K562 (cell line): Measurements from ENCODE around the gene ADAM8. TPM values are rescaled to one million over a fixed set of nuclear protein-coding genes. Genes with fewer than 3 reads are reported as not detected.

ENCODE experiments used
- ATAC-seq: fragments of 200-7000 bp; cut with Tn5 transposase; 3 replicates; pipeline ENCODE4 v1.9.1; 2020; ENCODE audit warnings: moderate library complexity
- BruUV-seq: library from RNA; stranded (reverse); fragments of 400-500 nt; replicated peaks from 2 replicates; lab custom pipeline; 2021; lab: Mats Ljungman, UMichigan
- CTCF ChIA-PET: fragments of 300-600 bp; formaldehyde crosslinking; extraction: SDS; loops from one replicate; lab custom pipeline; 2021; ENCODE audit warnings: low intra/inter-chr PET ratio; lab: Yijun Ruan, JAX
- POLR2A ChIA-PET: fragments of 300-600, 350-650 bp; sonication (Branson Sonifier 250); formaldehyde crosslinking; extraction: SDS; loops from one replicate; lab custom pipeline; 2021; ENCODE audit warnings: antibody characterized with exemption, inconsistent platforms; lab: Yijun Ruan, JAX
- DNase-seq, 4 experiments: peaks; one replicate each; pipeline versions ENCODE4 v3.0.0 to v3.0.0-alpha.2; 2011 to 2018; ENCODE audit warnings: low spot score in 3 of 4, mixed read lengths in 3 of 4; ENCODE audit errors: extremely low read depth in 1 of 4
- FAIRE-seq: peaks from 2 replicates; lab custom pipeline; 2011; peaks lifted over from hg19 to GRCh38; lab: Jason Lieb, UNC
- H2AFZ ChIP-seq: 2 replicates; pipeline ENCODE4 v1.6.0; 2011; ENCODE audit warnings: low read depth, low read length, control low read depth, inconsistent platforms
- H3K27ac ChIP-seq: fragments of 200-600 bp; 3 replicates; pipeline ENCODE4 v1.8.0; 2011; ENCODE audit warnings: low read depth, mild to moderate bottlenecking, control low read depth, inconsistent platforms, low read length, moderate library complexity, mixed read lengths; ENCODE audit errors: extremely low read depth
- H3K27me3 ChIP-seq, 2 experiments: fragments of 300-600 bp in 1 of 2; 2 replicates in 1 of 2; 3 replicates in 1 of 2; pipeline versions ENCODE4 v1.6.0 to v1.8.0; 2011; ENCODE audit warnings: inconsistent platforms in 2 of 2, low read length in 2 of 2, mild to moderate bottlenecking in 1 of 2, mixed read lengths in 1 of 2, moderate library complexity in 1 of 2; ENCODE audit not compliant: control insufficient read depth in 2 of 2, insufficient read depth in 2 of 2
- H3K36me3 ChIP-seq: fragments of 300-600 bp; 3 replicates; pipeline ENCODE4 v1.8.0; 2011; ENCODE audit warnings: mild to moderate bottlenecking, low read length, inconsistent platforms; ENCODE audit not compliant: control insufficient read depth, insufficient read depth
- H3K4me1 ChIP-seq, 2 experiments: fragments of 200-600 bp in 1 of 2; replicated peaks in 1 of 2; 2 replicates in 1 of 2; 3 replicates in 1 of 2; pipeline versions ENCODE4 v1.5.1 to v1.8.0; 2011; ENCODE audit warnings: inconsistent platforms in 2 of 2, low read length in 2 of 2, mild to moderate bottlenecking in 1 of 2, mixed read lengths in 1 of 2, moderate library complexity in 1 of 2; ENCODE audit not compliant: control insufficient read depth in 2 of 2, insufficient read depth in 2 of 2
- H3K4me2 ChIP-seq: 2 replicates; pipeline ENCODE4 v1.6.1; 2011; ENCODE audit warnings: low read length, control low read depth, inconsistent platforms, mixed read lengths; ENCODE audit not compliant: insufficient read depth
- H3K4me3 ChIP-seq: fragments of 200-600 bp; sonication (generic), shearing (Covaris generic); 2 replicates; pipeline ENCODE4 v1.5.1; 2016; ENCODE audit warnings: control low read depth, inconsistent platforms
- H3K79me2 ChIP-seq: fragments of 200-600 bp; 3 replicates; pipeline ENCODE4 v1.8.0; 2011; ENCODE audit warnings: low read length, inconsistent platforms; ENCODE audit not compliant: control insufficient read depth, insufficient read depth
- H3K9ac ChIP-seq, 2 experiments: 2 replicates each; pipeline versions ENCODE4 v1.6.0 to v1.6.1; 2011; ENCODE audit warnings: low read depth in 2 of 2, low read length in 2 of 2, control low read depth in 1 of 2, inconsistent platforms in 1 of 2, mild to moderate bottlenecking in 1 of 2, mixed read lengths in 1 of 2; ENCODE audit not compliant: insufficient read depth in 1 of 2
- H3K9me1 ChIP-seq: one replicate; pipeline ENCODE4 v1.6.0; 2011; ENCODE audit warnings: inconsistent platforms, mild to moderate bottlenecking, low read length, moderate library complexity; ENCODE audit not compliant: control insufficient read depth, insufficient read depth
- H3K9me3 ChIP-seq: replicated peaks from 2 replicates; pipeline ENCODE4 v1.5.1; 2011; ENCODE audit warnings: low read depth, low read length, inconsistent platforms; ENCODE audit not compliant: control insufficient read depth, insufficient read depth
- H4K20me1 ChIP-seq: replicated peaks from 2 replicates; pipeline ENCODE4 v1.6.1; 2011; ENCODE audit warnings: low read length, inconsistent platforms, mixed read lengths; ENCODE audit not compliant: control insufficient read depth, insufficient read depth
- BMI1 ChIP-seq: fragments of 150-350 bp; IDR thresholded peaks from 2 replicates; pipeline ENCODE4 v1.6.1; 2014; ENCODE audit warnings: low read length
- CHD1 ChIP-seq: fragments of 200-600 bp; sonication (generic); IDR thresholded peaks from one replicate; pipeline ENCODE4 v1.6.1; 2012; ENCODE audit warnings: mild to moderate bottlenecking, moderate library complexity, low read length, inconsistent platforms
- CREB3 ChIP-seq: fragments of 450-650 bp; conservative IDR thresholded peaks from 2 replicates; pipeline ENCODE4 v1.6.1; 2016; ENCODE audit warnings: missing genetic modification characterization, low read depth, mild to moderate bottlenecking, missing compliant biosample characterization, moderate library complexity
- E2F6 ChIP-seq, 2 experiments: IDR thresholded peaks; 2 replicates each; pipeline ENCODE4 v1.6.1; 2011; ENCODE audit warnings: borderline replicate concordance in 1 of 2, control low read depth in 1 of 2, low read depth in 1 of 2, low read length in 1 of 2, mild to moderate bottlenecking in 1 of 2, mixed read lengths in 1 of 2, moderate library complexity in 1 of 2; ENCODE audit not compliant: insufficient read depth in 1 of 2, insufficient read length in 1 of 2, poor library complexity in 1 of 2, severe bottlenecking in 1 of 2; ENCODE audit errors: extremely low read depth in 1 of 2
- FOSL1 ChIP-seq: fragments of 200-800 bp; sonication (Bioruptor generic); conservative IDR thresholded peaks from 2 replicates; pipeline ENCODE4 v1.6.1; 2016; ENCODE audit warnings: missing genetic modification characterization, missing compliant biosample characterization
- LCOR ChIP-seq: sonication (generic); formaldehyde crosslinking; IDR thresholded peaks from 2 replicates; pipeline ENCODE4 v1.8.0; 2022; ENCODE audit warnings: mild to moderate bottlenecking, missing genetic modification reagents
- MTA2 ChIP-seq: fragments of 450-650 bp; IDR thresholded peaks from 2 replicates; pipeline ENCODE4 v1.6.1; 2016; ENCODE audit warnings: low read depth
- NFYB ChIP-seq: IDR thresholded peaks from 2 replicates; pipeline ENCODE4 v1.6.1; 2011; ENCODE audit warnings: mild to moderate bottlenecking, moderate library complexity; ENCODE audit not compliant: insufficient read length; ENCODE audit errors: extremely low read depth
- PCBP1 ChIP-seq: fragments of 200-400 bp; formaldehyde crosslinking; IDR thresholded peaks from 2 replicates; pipeline ENCODE4 v1.6.1; 2018; ENCODE audit warnings: mild to moderate bottlenecking, low read depth, low read length; ENCODE audit not compliant: poor library complexity, severe bottlenecking
- RBM34 ChIP-seq: fragments of 200-400 bp; formaldehyde crosslinking; IDR thresholded peaks from 2 replicates; pipeline ENCODE4 v1.6.1; 2018; ENCODE audit warnings: low read length, borderline replicate concordance; ENCODE audit not compliant: insufficient read depth
- SPI1 ChIP-seq: IDR thresholded peaks from 2 replicates; pipeline ENCODE4 v1.6.1; 2011; ENCODE audit warnings: low read depth, low read length, control low read depth, borderline replicate concordance
- TCF3 ChIP-seq: sonication (generic); formaldehyde crosslinking; IDR thresholded peaks from 2 replicates; pipeline ENCODE4 v1.4.0; 2020; ENCODE audit warnings: mild to moderate bottlenecking, missing genetic modification reagents
- TCFL5 ChIP-seq: fragments of 250-450 bp; sonication (Bioruptor Pico); conservative IDR thresholded peaks from 2 replicates; pipeline ENCODE4 v1.6.1; 2021; ENCODE audit warnings: mild to moderate bottlenecking, moderate library complexity, matching md5 sums
- THRAP3 ChIP-seq: fragments of 450-650 bp; IDR thresholded peaks from 2 replicates; pipeline ENCODE4 v1.6.1; 2016; ENCODE audit warnings: mild to moderate bottlenecking, inconsistent platforms, borderline replicate concordance
- WHSC1 ChIP-seq: IDR thresholded peaks from one replicate; pipeline ENCODE4 v1.6.1; 2012; ENCODE audit warnings: low read length, control low read depth, inconsistent platforms
- YBX1 ChIP-seq: fragments of 450-650 bp; IDR thresholded peaks from 2 replicates; pipeline ENCODE4 v1.7.1; 2016; ENCODE audit warnings: mild to moderate bottlenecking
- ZFX ChIP-seq: sonication (generic); formaldehyde crosslinking; IDR thresholded peaks from 2 replicates; pipeline ENCODE4 v1.8.0; 2022; ENCODE audit warnings: mild to moderate bottlenecking, missing genetic modification reagents, moderate library complexity
- ZNF134 ChIP-seq: fragments of 250-450 bp; sonication (Bioruptor Pico); conservative IDR thresholded peaks from 2 replicates; pipeline ENCODE4 v1.4.0; 2020
- WGBS: fragments of 100-300 bp; shearing (Covaris generic); methylation state at CpG from one replicate; pipeline ENCODE4 v1.1.6; 2016; ENCODE audit warnings: low coverage, mixed read lengths; ENCODE audit not compliant: insufficient coverage; ENCODE audit errors: missing lambda C conversion rate; 5-methylcytosine and 5-hydroxymethylcytosine counted together
- in situ Hi-C: fragments of 300-500 bp; cut with MboI; formaldehyde crosslinking; loops from 4 replicates; pipeline ENCODE4 v1.15.0; 2018; ENCODE audit warnings: inconsistent platforms, mixed read lengths
- intact Hi-C: fragments of 100-400 bp; cut with micrococcal nuclease; formaldehyde crosslinking; loops from 2 replicates; pipeline ENCODE4 v1.14.2; 2022
- polyA plus RNA-seq, 8 experiments: library from polyadenylated mRNA; depleted of rRNA in 4 of 8; stranded (reverse) in 5 of 8; unstranded in 3 of 8; fragments of >200 nt; fragmentation: Nextera tagmentation in 2 of 8; fragmentation: Illumina TruSeq in 1 of 8; extraction: Ambion mirVana in 2 of 8; extraction: Trizol in 1 of 8; gene quantifications; 2 replicates each; pipeline versions ENCODE4 v1.2.1 to v1.2.3, GENCODE V29; 2011 to 2014; ENCODE audit warnings: inconsistent platforms in 1 of 8, missing spikeins in 1 of 8
- total RNA-seq, 7 experiments: library from RNA; depleted of rRNA in 6 of 7; stranded (reverse); fragments of >200 nt in 6 of 7; fragmentation: Illumina TruSeq in 2 of 7; extraction: Trizol in 2 of 7; gene quantifications; 2 replicates each; pipeline versions ENCODE4 v1.2.1 to v1.2.3, GENCODE V29; 2011 to 2021; ENCODE audit warnings: low replicate concordance in 1 of 7

Gene ADAM8
- total and polyA plus RNA-seq, 9 of the 15 experiments (the other 6 are each of a cell fraction or from before 2014, with no cell fraction given): 0.07 to 7.0 (median 1.1) TPM

GRCh38 chr10:133278577-133279265 lies 2.1 kb upstream of the ADAM8 start (continued):
- TF ChIP-seq TCF3 (peak; percentile 67), LCOR (0 out of 2 replicates have a peak, but pooled peaks have one; percentile 33), BMI1 (no peak), CHD1 (no peak), FOSL1 (peak; percentile 52; the same call in 1 of the 2 replicates)

- peak; percentile 15 for ATAC-seq
- Histone ChIP-seq H3K4me2 (peak overlapping the region; percentile 72), H4K20me1 (no peaks in the 10 kb centered on the region)
- TF ChIP-seq PCBP1 (no peak), E2F6 (IDR thresholded peaks at IDR 0.05; ENCODE audit: borderline replicate concordance in 1 of 2, extremely low read depth in 1 of 2, insufficient read depth in 1 of 2, insufficient read length in 1 of 2, low read depth in 1 of 2, low read length in 1 of 2, poor library complexity in 1 of 2, severe bottlenecking in 1 of 2) (peak in 1 of 2 experiments; percentile 33), THRAP3 (no peak), CREB3 (tag) (no peak), WHSC1 (no peak), ZFX (CRISPR knock-in tag) (peak; percentile 7; the same call in 1 of the 2 replicates), NFYB (no peak), MTA2 (no peak), ZNF134 (CRISPR knock-in tag) (peak; percentile 50; the same call in 1 of the 2 replicates), TCFL5 (no peak), SPI1 (peak; percentile 21; the same call in 1 of the 2 replicates), YBX1 (no peak), RBM34 (no peak)
Measured at GRCh38 chr10:133277993-133278576, 1.4 kb upstream of the ADAM8 start.

More at GRCh38 chr10:133277993-133278576, 1.4 kb upstream of the ADAM8 start:
- intact Hi-C loops (loop anchor here (2.0 kb wide), 1 partner anchor 27 kb away; no protein-coding TSS in a partner anchor), in situ Hi-C loops (no loop called here)
- ChIA-PET CTCF (no interaction called here), POLR2A (interaction anchor here (0.6 to 1.4 kb wide), 8 partner anchors 16 to 61 kb away, joined by 3 to 4 read pairs (median 3); no protein-coding TSS in a partner anchor)
- no peak overlapping the region for H3K4me3 ChIP-seq
- peaks cover 3% of the 10 kb centered on the region for H3K9me1 ChIP-seq
- no peak for FAIRE-seq
- H3K9me3 ChIP-seq: no peaks in the 10 kb centered on the region
- H2AFZ ChIP-seq: 0 out of 2 replicates have a peak overlapping the region, but pooled peaks have one; percentile 40
- peak overlapping the region; percentile 92 for H3K27ac ChIP-seq
- WGBS: 48% methylated on average over 8 of the region's 12 CpGs
- no peaks in the 10 kb centered on the region for H3K79me2 ChIP-seq
- peaks cover 40 to 77% of the 10 kb centered on the region in 2 experiments for H3K4me1 ChIP-seq
- peak overlapping the region; percentile 61 to 77 for H3K9ac ChIP-seq
- no TSS peak for BruUV-seq
- DNase-seq: no peak
- H3K27me3 ChIP-seq: no peaks in the 10 kb centered on the region
- peaks cover 24% of the 10 kb centered on the region; the same call in 1 of the 3 replicates for H3K36me3 ChIP-seq
